Vagina (tissue), 2 donors: ENCODE results near the gene ATP6V1E1.

Experiments used
- CTCF ChIP-seq, 3 experiments: fragments of 450-650 bp in 2 of 3; fragments of 200-600 bp in 1 of 3; sonication (generic) in 1 of 3; IDR thresholded peaks; one replicate each; pipeline ENCODE4 v1.5.1; 2017 to 2019; ENCODE audit warnings: antibody characterized with exemption in 3 of 3, mild to moderate bottlenecking in 2 of 3, moderate library complexity in 2 of 3
- POLR2A ChIP-seq, 2 donors: fragments of 450-650 bp; IDR thresholded peaks; one replicate each; pipeline ENCODE4 v1.6.1; 2017; ENCODE audit warnings: antibody characterized with exemption in 2 of 2, mild to moderate bottlenecking in 2 of 2, moderate library complexity in 2 of 2

GRCh38 chr22:17634696-17635095 lies 6.1 kb upstream of the ATP6V1E1 start:
- TF ChIP-seq POLR2A (IDR thresholded peaks at IDR 0.05) (no peak), CTCF (IDR thresholded peaks at IDR 0.05) (no peak)
